ENCODE measurements around the gene UBE2V1.

Gene UBE2V1

GRCh38 chr20:50042370-50043313 lies 70.3 kb downstream of the UBE2V1 start:
- no peaks in the 10 kb centered on the region for H3K9me2 ChIP-seq (replicated peaks; ENCODE audit: insufficient read depth, low read length)
- H4K20me1 ChIP-seq (ENCODE audit: low read depth, low read length) = no peaks in the 10 kb centered on the region
- H2AFZ ChIP-seq (ENCODE audit: low read depth, low read length, severe bottlenecking) = no peak overlapping the region
- H3K79me2 ChIP-seq (ENCODE audit: insufficient read depth, low read length) = no peaks in the 10 kb centered on the region
- H3K4me2 ChIP-seq (ENCODE audit: low read depth, low read length, poor library complexity, severe bottlenecking) = no peak overlapping the region
- no peaks in the 10 kb centered on the region for H3K36me3 ChIP-seq (ENCODE audit: low read length)
- H3K4me3 ChIP-seq (ENCODE audit: insufficient read depth, low read length, poor library complexity, severe bottlenecking) = no peak overlapping the region
- H3F3A ChIP-seq (ENCODE audit: insufficient read depth) = peaks cover 4% of the 10 kb centered on the region; the same call in 1 of the 2 replicates
- H3K27me3 ChIP-seq (ENCODE audit: low read length) = no peaks in the 10 kb centered on the region
- TF ChIP-seq EZH2phosphoT487 (conservative IDR thresholded peaks at IDR 0.05; ENCODE audit: low read length) (no peak), CTCF (IDR thresholded peaks at IDR 0.05; ENCODE audit: insufficient read depth, low read length, poor library complexity, severe bottlenecking) (no peak)
- H3K9me3 ChIP-seq (ENCODE audit: insufficient read depth, low read length) = no peaks in the 10 kb centered on the region
- H3K27ac ChIP-seq (ENCODE audit: low read depth, low read length) = no peak overlapping the region
- H3K9ac ChIP-seq (ENCODE audit: low read length) = no peak overlapping the region

DNA sequence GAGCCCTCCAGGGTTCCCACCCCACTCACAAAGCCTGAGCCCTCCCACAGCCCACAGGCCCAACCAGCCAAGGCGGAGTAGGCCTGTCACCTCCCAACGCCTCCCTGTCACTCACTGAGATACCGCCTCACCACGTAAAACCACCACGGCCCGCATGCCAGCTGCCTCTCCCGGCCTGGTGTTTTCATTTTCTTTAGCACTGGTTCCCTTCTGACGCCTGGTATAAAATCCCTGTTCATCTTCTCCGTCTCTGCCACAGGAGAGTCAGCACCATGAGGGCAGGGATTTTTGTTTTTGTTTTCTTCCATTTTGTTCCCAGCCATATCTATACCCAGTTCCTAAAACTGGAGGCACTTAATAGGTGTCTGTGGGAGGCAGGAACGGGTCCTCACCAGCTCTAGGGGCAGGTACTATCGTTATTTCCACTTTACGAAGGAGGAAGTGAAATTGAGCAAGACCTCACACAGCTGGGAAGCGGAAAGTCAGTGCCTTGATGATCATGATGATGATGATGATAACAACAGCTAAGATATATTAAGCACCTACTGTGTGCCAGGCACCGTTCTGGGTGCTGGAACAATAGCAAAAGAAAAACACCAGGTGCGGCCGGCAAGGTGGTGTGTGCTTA lies 71.6 kb downstream of the UBE2V1 start:
- H3K9ac ChIP-seq (ENCODE audit: low read length) = peak overlapping the region; percentile 15; the same call in 1 of the 2 replicates
- no peaks in the 10 kb centered on the region for H3K9me3 ChIP-seq (ENCODE audit: insufficient read depth, low read length)
- no peak overlapping the region for H3K4me3 ChIP-seq (ENCODE audit: insufficient read depth, low read length, poor library complexity, severe bottlenecking)
- H3K36me3 ChIP-seq (ENCODE audit: low read length) = no peaks in the 10 kb centered on the region
- peak overlapping the region; percentile 25 for H3K27ac ChIP-seq (ENCODE audit: low read depth, low read length)
- H4K20me1 ChIP-seq (ENCODE audit: low read depth, low read length) = no peaks in the 10 kb centered on the region
- TF ChIP-seq EZH2phosphoT487 (conservative IDR thresholded peaks at IDR 0.05; ENCODE audit: low read length) = no peak
- TF ChIP-seq CTCF (IDR thresholded peaks at IDR 0.05; ENCODE audit: insufficient read depth, low read length, poor library complexity, severe bottlenecking) = no peak
- peak overlapping the region; percentile 39 for H3K4me2 ChIP-seq (ENCODE audit: low read depth, low read length, poor library complexity, severe bottlenecking)
- no peaks in the 10 kb centered on the region for H3K79me2 ChIP-seq (ENCODE audit: insufficient read depth, low read length)
- H3K9me2 ChIP-seq (replicated peaks; ENCODE audit: insufficient read depth, low read length) = no peaks in the 10 kb centered on the region
- no peaks in the 10 kb centered on the region for H3K27me3 ChIP-seq (ENCODE audit: low read length)
- H2AFZ ChIP-seq (ENCODE audit: low read depth, low read length, severe bottlenecking) = peak overlapping the region; percentile 44
- H3F3A ChIP-seq (ENCODE audit: insufficient read depth) = peaks cover 4% of the 10 kb centered on the region; the same call in 1 of the 2 replicates

- peak overlapping the region; percentile 25; the same call in 1 of the 2 replicates for H3K27ac ChIP-seq (ENCODE audit: low read depth, low read length)
Measured at GRCh38 chr20:50040432-50041245, 72.3 kb downstream of the UBE2V1 start.

More at GRCh38 chr20:50040432-50041245, 72.3 kb downstream of the UBE2V1 start:
- TF ChIP-seq CTCF (IDR thresholded peaks at IDR 0.05; ENCODE audit: insufficient read depth, low read length, poor library complexity, severe bottlenecking) (no peak), EZH2phosphoT487 (conservative IDR thresholded peaks at IDR 0.05; ENCODE audit: low read length) (no peak)
- peaks cover 4% of the 10 kb centered on the region; the same call in 1 of the 2 replicates for H3F3A ChIP-seq (ENCODE audit: insufficient read depth)
- peak overlapping the region; percentile 39 for H3K4me2 ChIP-seq (ENCODE audit: low read depth, low read length, poor library complexity, severe bottlenecking)
- no peaks in the 10 kb centered on the region for H4K20me1 ChIP-seq (ENCODE audit: low read depth, low read length)
- no peak overlapping the region for H3K4me3 ChIP-seq (ENCODE audit: insufficient read depth, low read length, poor library complexity, severe bottlenecking)
- no peaks in the 10 kb centered on the region for H3K9me2 ChIP-seq (replicated peaks; ENCODE audit: insufficient read depth, low read length)
- no peaks in the 10 kb centered on the region for H3K36me3 ChIP-seq (ENCODE audit: low read length)
- no peaks in the 10 kb centered on the region for H3K79me2 ChIP-seq (ENCODE audit: insufficient read depth, low read length)
- no peaks in the 10 kb centered on the region for H3K9me3 ChIP-seq (ENCODE audit: insufficient read depth, low read length)
- no peaks in the 10 kb centered on the region for H3K27me3 ChIP-seq (ENCODE audit: low read length)
- H3K9ac ChIP-seq (ENCODE audit: low read length) = peak overlapping the region; percentile 15; the same call in 1 of the 2 replicates
- H2AFZ ChIP-seq (ENCODE audit: low read depth, low read length, severe bottlenecking) = no peak overlapping the region

Measured in SU-DHL-6 (cell line).